Body of pancreas (tissue), 4 donors: ENCODE measurements around the gene PLAC1. TPM values are rescaled to one million over a fixed set of nuclear protein-coding genes. Genes with fewer than 3 reads are reported as not detected.

Experiments used
- ATAC-seq: fragments of 150-250 bp; one replicate; pipeline ENCODE4 v1.9.1; 2016
- DNase-seq, 4 donors: peaks; one replicate each; pipeline ENCODE4 v3.0.0-alpha.2; 2019
- H3K27ac ChIP-seq, 4 donors: fragments of 200-600 bp; sonication (generic); 1 replicate in 3 of 4; 2 replicates in 1 of 4; pipeline versions ENCODE4 v1.5.1 to v1.6.1; 2016 to 2019; ENCODE audit warnings: mild to moderate bottlenecking in 1 of 4, mixed read lengths in 1 of 4, moderate library complexity in 1 of 4
- H3K27me3 ChIP-seq, 2 donors: fragments of 200-600 bp; sonication (generic); one replicate each; pipeline ENCODE4 v1.6.0; 2016; ENCODE audit warnings: mild to moderate bottlenecking in 1 of 2
- H3K36me3 ChIP-seq, 2 donors: fragments of 200-600 bp; sonication (generic); replicated peaks in 1 of 2; 2 replicates each; pipeline ENCODE4 v1.5.1; 2016; ENCODE audit warnings: low read depth in 2 of 2; ENCODE audit not compliant: insufficient read depth in 1 of 2
- H3K4me1 ChIP-seq: fragments of 200-600 bp; sonication (generic); one replicate; pipeline ENCODE4 v1.6.0; 2016
- H3K4me3 ChIP-seq, 2 donors: fragments of 200-600 bp; sonication (generic); 1 replicate in 1 of 2; 2 replicates in 1 of 2; pipeline ENCODE4 v1.5.1; 2016 to 2019
- H3K9me3 ChIP-seq, 3 donors: fragments of 200-600 bp; sonication (generic); 1 replicate in 2 of 3; 2 replicates in 1 of 3; pipeline ENCODE4 v1.5.1; 2016
- CTCF ChIP-seq, 7 experiments: fragments of 450-650 bp in 4 of 7; fragments of 200-600 bp in 3 of 7; sonication (generic) in 3 of 7; IDR thresholded peaks; one replicate each; pipeline ENCODE4 v1.5.1; 2016 to 2019; ENCODE audit warnings: antibody characterized with exemption in 7 of 7
- POLR2A ChIP-seq, 3 donors: fragments of 450-650 bp; IDR thresholded peaks; one replicate each; pipeline ENCODE4 v1.6.1; 2016; ENCODE audit warnings: antibody characterized with exemption in 3 of 3, mild to moderate bottlenecking in 2 of 3
- WGBS, 2 donors: methylation state at CpG; one replicate each; pipeline ENCODE4 v1.1.5; 2017; 5-methylcytosine and 5-hydroxymethylcytosine counted together
- intact Hi-C: fragments of 100-400 bp; cut with DNase I; formaldehyde crosslinking; loops from one replicate; pipeline ENCODE4 v1.15.1; 2023
- total RNA-seq, 2 donors: library from RNA; depleted of rRNA; stranded (reverse); fragments of >200 nt; gene quantifications; one replicate each; pipeline ENCODE4 v1.1.0, GENCODE V29; 2016

The PLAC1 gene
- total RNA-seq, 2 donors from 2014 or later = not detected

- Histone ChIP-seq H3K27me3 (no peaks in the 10 kb centered on the region), H3K27ac (no peak overlapping the region), H3K9me3 (no peaks in the 10 kb centered on the region), H3K36me3 (no peaks in the 10 kb centered on the region), H3K4me3 (no peak overlapping the region), H3K4me1 (no peaks in the 10 kb centered on the region)
- ATAC-seq = peak; percentile 38
- TF ChIP-seq POLR2A (IDR thresholded peaks at IDR 0.05) = no peak
- no peak for TF ChIP-seq CTCF (IDR thresholded peaks at IDR 0.05)
- WGBS, 2 donors = 80 to 83% methylated on average over 5 of the region's 5 CpGs
- DNase-seq = no peak
- intact Hi-C loops = no loop called here
Observed at GRCh38 chrX:134599184-134599914, 58.9 kb downstream of the PLAC1 start.

DNA sequence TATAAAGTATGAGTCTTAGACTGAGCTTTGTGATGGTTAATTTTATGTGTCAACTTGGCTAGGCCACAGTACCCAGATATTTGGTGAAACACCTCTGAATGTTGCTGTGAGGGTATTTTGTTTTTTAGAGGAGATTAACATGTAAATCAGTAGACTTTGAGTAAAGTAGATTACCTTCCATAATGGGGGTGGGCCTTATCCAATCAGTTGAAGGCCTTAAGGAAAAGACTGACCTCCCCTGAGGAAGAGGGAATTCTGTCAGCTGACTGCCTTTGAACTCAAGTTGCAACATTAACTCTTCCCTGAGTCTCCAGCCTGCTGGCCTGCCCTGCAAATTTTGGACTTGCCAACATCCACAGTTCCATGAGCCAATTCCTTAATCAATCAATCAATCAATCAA, 66.0 kb downstream of the PLAC1 start:
- Histone ChIP-seq H3K9me3 (no peaks in the 10 kb centered on the region), H3K27ac (no peak overlapping the region), H3K27me3 (no peaks in the 10 kb centered on the region), H3K36me3 (no peaks in the 10 kb centered on the region), H3K4me1 (no peaks in the 10 kb centered on the region), H3K4me3 (no peak overlapping the region)
- no peak for ATAC-seq
- DNase-seq = no peak
- no peak for TF ChIP-seq POLR2A (IDR thresholded peaks at IDR 0.05)
- TF ChIP-seq CTCF (IDR thresholded peaks at IDR 0.05) = no peak
- intact Hi-C loops = no loop called here

DNA sequence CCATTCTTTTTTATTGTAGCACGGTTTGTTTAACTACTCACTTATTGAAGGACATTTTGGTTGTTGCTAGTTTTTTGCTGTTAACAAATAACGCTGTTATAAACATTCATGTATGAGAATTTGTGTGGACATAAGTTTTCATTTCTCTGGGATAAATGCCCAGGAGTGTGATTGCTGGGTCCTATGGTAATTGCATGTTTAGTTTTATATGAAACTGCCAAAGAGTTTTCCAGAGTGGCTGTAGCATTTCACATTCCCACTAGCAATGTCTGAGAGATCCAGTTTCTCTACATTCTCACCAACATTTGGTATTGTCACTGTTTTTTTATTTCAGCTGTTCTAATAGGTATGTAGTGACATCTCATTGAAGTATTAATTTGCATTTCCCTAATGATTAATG, 66.8 kb downstream of the PLAC1 start:
- H3K9me3 ChIP-seq = no peaks in the 10 kb centered on the region
- intact Hi-C loops = no loop called here
- no peaks in the 10 kb centered on the region for H3K4me1 ChIP-seq
- ATAC-seq = no peak
- H3K27me3 ChIP-seq = no peaks in the 10 kb centered on the region
- H3K27ac ChIP-seq = no peak overlapping the region
- no peak for DNase-seq
- no peak for TF ChIP-seq CTCF (IDR thresholded peaks at IDR 0.05)
- no peak for TF ChIP-seq POLR2A (IDR thresholded peaks at IDR 0.05)
- 70 to 72% methylated on average over 2 of the region's 2 CpGs for WGBS, 2 donors
- H3K4me3 ChIP-seq = no peak overlapping the region
- no peaks in the 10 kb centered on the region for H3K36me3 ChIP-seq

GRCh38 chrX:134588806-134589205, 69.5 kb downstream of the PLAC1 start:
- Histone ChIP-seq H3K4me1 (no peaks in the 10 kb centered on the region), H3K27ac (no peak overlapping the region), H3K9me3 (no peaks in the 10 kb centered on the region), H3K36me3 (no peaks in the 10 kb centered on the region), H3K27me3 (no peaks in the 10 kb centered on the region), H3K4me3 (no peak overlapping the region)
- DNase-seq = no peak
- ATAC-seq = no peak
- 60 to 88% methylated on average over 3 of the region's 3 CpGs for WGBS, 2 donors
- TF ChIP-seq POLR2A (IDR thresholded peaks at IDR 0.05) = no peak
- no peak for TF ChIP-seq CTCF (IDR thresholded peaks at IDR 0.05)
- intact Hi-C loops = no loop called here

GRCh38 chrX:134580907-134581306, 77.4 kb downstream of the PLAC1 start:
- DNase-seq = no peak
- intact Hi-C loops = no loop called here
- Histone ChIP-seq H3K4me1 (no peaks in the 10 kb centered on the region), H3K27me3 (no peaks in the 10 kb centered on the region), H3K4me3 (no peak overlapping the region), H3K9me3 (no peaks in the 10 kb centered on the region), H3K36me3 (no peaks in the 10 kb centered on the region), H3K27ac (no peak overlapping the region)
- no peak for ATAC-seq
- TF ChIP-seq POLR2A (IDR thresholded peaks at IDR 0.05) (no peak), CTCF (IDR thresholded peaks at IDR 0.05) (no peak)
- 83 to 89% methylated on average over 1 of the region's 1 CpG for WGBS, 2 donors
